BLaER1 treated with 17β-estradiol and CSF1 and Interleukin-3, amounts not matched to agents 10 nM and 100 nM (cell line): ENCODE results near the gene CCDC30.
A peak's percentile ranks its signal among the peaks of the same experiment; 100 is the strongest.
"Not testable (repeated sequence)": the region's sequence is repeated elsewhere in the genome, so short reads cannot be mapped to it uniquely, and the experiment has no call there.

Source experiments
- H3K27ac ChIP-seq, 11 experiments: shearing (Covaris generic); formaldehyde crosslinking; 2 replicates each; pipeline ENCODE4 v1.8.1; 2022
- H3K27me3 ChIP-seq, 11 experiments: shearing (Covaris generic); formaldehyde crosslinking; 2 replicates each; pipeline ENCODE4 v1.8.1; 2022
- H3K36me3 ChIP-seq, 11 experiments: shearing (Covaris generic); formaldehyde crosslinking; 2 replicates each; pipeline ENCODE4 v1.8.1; 2022
- H3K4me1 ChIP-seq, 10 experiments: shearing (Covaris generic); formaldehyde crosslinking; 2 replicates each; pipeline ENCODE4 v1.8.1; 2022
- H3K4me2 ChIP-seq, 11 experiments: shearing (Covaris generic); formaldehyde crosslinking; 2 replicates each; pipeline ENCODE4 v1.8.1; 2022
- H3K4me3 ChIP-seq, 10 experiments: shearing (Covaris generic); formaldehyde crosslinking; 2 replicates each; pipeline ENCODE4 v1.8.1; 2022
- H3K9ac ChIP-seq, 11 experiments: shearing (Covaris generic); formaldehyde crosslinking; 2 replicates each; pipeline ENCODE4 v1.8.1; 2022
- H3K9me3 ChIP-seq, 11 experiments: shearing (Covaris generic); formaldehyde crosslinking; replicated peaks in 1 of 11; 2 replicates each; pipeline ENCODE4 v1.8.1; 2022
- H4K20me1 ChIP-seq, 11 experiments: shearing (Covaris generic); formaldehyde crosslinking; 2 replicates each; pipeline ENCODE4 v1.8.1; 2022
- Cebpa-rat ChIP-seq, 11 experiments: shearing (Covaris generic); IDR thresholded peaks; 2 replicates each; pipeline ENCODE4 v1.8.1; 2022

Gene CCDC30

GRCh38 chr1:42466030-42466429 lies 2.9 kb downstream of the CCDC30 start:
- no peak overlapping the region for H3K27ac ChIP-seq
- no peak overlapping the region for H3K9ac ChIP-seq
- no peak overlapping the region for H3K4me3 ChIP-seq
- no peak overlapping the region for H3K4me2 ChIP-seq
- no peaks in the 10 kb centered on the region for H4K20me1 ChIP-seq
- peaks cover 0 to 9% (median 3%) of the 10 kb centered on the region in 11 experiments; a peak in 12 of 22 replicates for H3K36me3 ChIP-seq
- peaks cover 17 to 26% (median 23%) of the 10 kb centered on the region in 10 experiments for H3K4me1 ChIP-seq
- H3K9me3 ChIP-seq: no peaks in the 10 kb centered on the region
- H3K27me3 ChIP-seq: peaks cover 0 to 14% (median 10%) of the 10 kb centered on the region in 11 experiments; a peak in 10 of 22 replicates
- TF ChIP-seq Cebpa-rat (IDR thresholded peaks at IDR 0.05): no peak

- Histone ChIP-seq H3K36me3 (no peaks in the 10 kb centered on the region; a peak in 1 of 22 replicates), H3K4me2 (no peak overlapping the region), H3K4me1 (peaks cover 0 to 5% (median 0%) of the 10 kb centered on the region in 10 experiments; a peak in 2 of 20 replicates), H3K27me3 (no peaks in the 10 kb centered on the region), H3K9me3 (no peaks in the 10 kb centered on the region), H4K20me1 (no peaks in the 10 kb centered on the region), H3K4me3 (no peak overlapping the region), H3K9ac (no peak overlapping the region), H3K27ac (no peak overlapping the region)
- TF ChIP-seq Cebpa-rat (IDR thresholded peaks at IDR 0.05): no peak
Measured at GRCh38 chr1:42469727-42470126, 6.6 kb downstream of the CCDC30 start.

DNA sequence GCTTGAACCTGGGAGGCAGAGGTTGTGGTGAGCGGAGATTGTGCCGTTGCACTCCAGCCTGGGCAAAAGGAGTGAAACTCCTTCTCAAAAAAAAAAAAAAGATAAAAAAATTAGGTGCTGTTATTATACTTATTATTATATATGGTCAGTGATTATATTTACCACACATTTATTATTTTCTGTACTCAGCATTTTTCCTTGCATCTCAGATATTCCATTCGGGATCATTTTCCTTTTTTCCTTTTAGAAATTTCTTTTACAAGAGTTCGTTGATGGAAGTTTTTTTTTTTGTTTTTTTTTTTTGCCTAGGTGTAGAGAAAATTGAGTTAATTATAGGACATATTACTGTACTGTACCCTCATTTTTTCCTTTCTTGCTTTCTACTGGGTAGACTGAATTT lies 13.5 kb downstream of the CCDC30 start:
- no peak overlapping the region for H3K9ac ChIP-seq
- peaks cover 0 to 10% (median 5%) of the 10 kb centered on the region in 11 experiments; a peak in 6 of 22 replicates for H3K36me3 ChIP-seq
- H3K4me2 ChIP-seq: no peak overlapping the region
- no peaks in the 10 kb centered on the region for H3K9me3 ChIP-seq
- no peak overlapping the region for H3K4me3 ChIP-seq
- TF ChIP-seq Cebpa-rat (IDR thresholded peaks at IDR 0.05): no peak
- H3K27ac ChIP-seq: no peak overlapping the region
- peaks cover 0 to 13% (median 0%) of the 10 kb centered on the region in 10 experiments; a peak in 3 of 20 replicates for H3K4me1 ChIP-seq
- H4K20me1 ChIP-seq: no peaks in the 10 kb centered on the region
- no peaks in the 10 kb centered on the region for H3K27me3 ChIP-seq

DNA sequence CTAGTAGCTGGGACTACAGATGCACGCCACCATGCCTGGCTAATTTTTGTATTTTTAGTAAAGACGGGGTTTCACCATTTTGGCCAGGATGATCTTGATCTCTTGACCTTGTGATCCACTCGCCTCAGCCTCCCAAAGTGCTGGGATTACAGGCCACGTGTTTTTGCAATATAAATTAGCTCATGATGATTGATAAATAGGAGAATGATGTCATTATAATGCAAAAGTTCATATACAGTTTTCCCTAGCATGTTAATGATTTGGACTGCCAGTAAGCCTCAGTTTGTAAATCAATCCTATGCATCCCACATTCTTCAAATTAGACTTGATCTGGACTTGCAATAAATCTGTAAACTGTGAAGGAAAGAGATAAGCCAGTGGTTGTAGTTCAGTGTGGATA lies 14.3 kb downstream of the CCDC30 start:
- H3K27me3 ChIP-seq, H3K36me3 ChIP-seq, H3K9ac ChIP-seq, H3K9me3 ChIP-seq, H4K20me1 ChIP-seq, H3K27ac ChIP-seq, H3K4me2 ChIP-seq, H3K4me3 ChIP-seq: not testable (repeated sequence)
- H3K4me1 ChIP-seq: peaks cover 0 to 13% (median 0%) of the 10 kb centered on the region in 10 experiments; a peak in 3 of 20 replicates

- Histone ChIP-seq H3K9ac (no peak overlapping the region), H3K4me2 (no peak overlapping the region), H3K27ac (no peak overlapping the region), H3K4me3 (no peak overlapping the region), H3K36me3 (peaks cover 0 to 10% (median 5%) of the 10 kb centered on the region in 11 experiments; a peak in 6 of 22 replicates), H3K4me1 (peaks cover 0 to 13% (median 0%) of the 10 kb centered on the region in 10 experiments; a peak in 3 of 20 replicates), H4K20me1 (no peaks in the 10 kb centered on the region), H3K27me3 (no peaks in the 10 kb centered on the region), H3K9me3 (no peaks in the 10 kb centered on the region)
- TF ChIP-seq Cebpa-rat (IDR thresholded peaks at IDR 0.05): no peak
Measured at GRCh38 chr1:42477775-42478174, 14.7 kb downstream of the CCDC30 start.

DNA sequence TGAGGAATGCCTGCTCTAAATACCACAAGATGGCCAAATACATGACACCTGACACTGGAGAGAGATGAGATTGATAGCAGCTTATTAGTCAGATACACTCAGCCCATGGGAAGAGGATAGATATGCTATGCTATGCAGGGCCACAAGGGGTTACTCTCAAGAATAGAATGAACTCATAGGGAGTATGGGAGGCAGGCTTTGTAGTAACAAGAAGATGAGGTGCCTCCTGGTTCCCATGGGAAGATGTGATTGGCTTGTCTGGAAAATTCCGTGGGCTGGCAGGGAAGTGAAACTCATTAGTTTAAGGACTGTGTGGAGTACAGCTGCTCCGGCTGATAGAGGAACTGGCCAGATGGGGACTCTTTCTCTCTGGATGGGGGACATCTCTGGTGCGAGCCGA lies 16.5 kb downstream of the CCDC30 start:
- Histone ChIP-seq H3K9ac (no peak overlapping the region), H3K4me2 (peak overlapping the region in 2 of 11 experiments; percentile 3 to 28; a peak in 1 of 22 replicates), H3K4me3 (no peak overlapping the region), H3K4me1 (peaks cover 0 to 8% (median 0%) of the 10 kb centered on the region in 10 experiments; a peak in 3 of 20 replicates), H3K9me3 (no peaks in the 10 kb centered on the region), H3K36me3 (peaks cover 0 to 10% (median 5%) of the 10 kb centered on the region in 11 experiments; a peak in 5 of 22 replicates), H4K20me1 (no peaks in the 10 kb centered on the region), H3K27ac (no peak overlapping the region), H3K27me3 (no peaks in the 10 kb centered on the region)
- TF ChIP-seq Cebpa-rat (IDR thresholded peaks at IDR 0.05): no peak

GRCh38 chr1:42480921-42481320 lies 17.8 kb downstream of the CCDC30 start:
- no peak overlapping the region for H3K4me3 ChIP-seq
- H3K27ac ChIP-seq: no peak overlapping the region
- H3K9me3 ChIP-seq: no peaks in the 10 kb centered on the region
- H3K9ac ChIP-seq: no peak overlapping the region
- H3K4me1 ChIP-seq: peaks cover 0 to 8% (median 0%) of the 10 kb centered on the region in 10 experiments; a peak in 3 of 20 replicates
- H3K36me3 ChIP-seq: peaks cover 0 to 10% (median 5%) of the 10 kb centered on the region in 11 experiments; a peak in 5 of 22 replicates
- no peaks in the 10 kb centered on the region for H3K27me3 ChIP-seq
- no peak overlapping the region for H3K4me2 ChIP-seq
- H4K20me1 ChIP-seq: no peaks in the 10 kb centered on the region
- no peak for TF ChIP-seq Cebpa-rat (IDR thresholded peaks at IDR 0.05)

DNA sequence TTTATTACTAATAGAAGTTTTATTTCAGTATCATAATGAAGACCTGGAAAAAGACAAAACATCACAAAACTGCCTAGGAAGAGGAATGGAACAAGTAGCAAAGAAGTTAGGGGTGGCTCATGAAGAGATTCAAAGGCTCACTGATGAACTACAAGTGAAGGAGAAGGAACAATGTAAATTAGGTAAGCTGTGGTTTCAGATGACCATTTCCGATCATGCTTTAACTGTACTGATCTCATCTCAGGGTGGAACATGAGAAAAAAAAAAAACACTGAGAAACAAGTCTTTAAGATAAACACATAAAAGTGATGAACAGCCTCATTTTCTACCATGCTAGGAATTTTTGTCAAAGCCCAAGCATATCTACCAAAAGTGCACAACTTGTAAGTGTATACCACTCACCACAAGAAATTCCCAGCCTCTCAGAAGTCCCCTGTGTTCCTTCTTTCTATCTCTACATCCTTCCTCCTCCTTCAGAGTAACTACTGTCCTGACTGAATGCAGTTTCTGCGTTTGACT lies 19.6 kb downstream of the CCDC30 start:
- no peak overlapping the region for H3K9ac ChIP-seq
- H3K4me1 ChIP-seq: peaks cover 0 to 8% (median 0%) of the 10 kb centered on the region in 10 experiments; a peak in 3 of 20 replicates
- no peaks in the 10 kb centered on the region for H3K9me3 ChIP-seq
- H3K36me3 ChIP-seq: peaks cover 0 to 10% (median 5%) of the 10 kb centered on the region in 11 experiments; a peak in 5 of 22 replicates
- H3K27ac ChIP-seq: no peak overlapping the region
- H3K4me2 ChIP-seq: no peak overlapping the region
- no peak for TF ChIP-seq Cebpa-rat (IDR thresholded peaks at IDR 0.05)
- no peaks in the 10 kb centered on the region for H3K27me3 ChIP-seq
- no peaks in the 10 kb centered on the region for H4K20me1 ChIP-seq
- no peak overlapping the region for H3K4me3 ChIP-seq

DNA sequence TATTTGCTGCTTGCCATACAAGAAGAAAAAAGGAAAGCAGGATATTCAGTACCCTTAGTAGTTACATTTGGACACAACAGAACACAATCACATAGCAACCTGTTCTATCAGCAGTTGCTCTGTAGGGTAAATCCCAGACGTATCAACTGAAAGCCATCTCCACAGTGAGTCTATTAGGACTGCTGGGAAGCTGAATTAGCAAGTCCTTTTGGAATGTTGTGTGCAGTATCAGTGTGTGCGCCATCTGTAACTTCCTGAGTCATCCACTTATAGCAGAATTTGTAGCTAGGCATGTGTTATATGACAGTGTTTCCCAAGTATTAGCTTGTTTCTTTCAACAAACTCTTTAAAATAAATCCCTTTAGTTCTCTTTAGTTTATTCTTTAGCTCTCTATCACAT lies 21.3 kb downstream of the CCDC30 start:
- Histone ChIP-seq H3K36me3 (peaks cover 0 to 10% (median 5%) of the 10 kb centered on the region in 11 experiments; a peak in 5 of 22 replicates), H3K4me3 (no peak overlapping the region), H3K27me3 (no peaks in the 10 kb centered on the region), H3K9ac (no peak overlapping the region), H3K9me3 (no peaks in the 10 kb centered on the region), H3K4me2 (no peak overlapping the region), H4K20me1 (no peaks in the 10 kb centered on the region), H3K27ac (no peak overlapping the region), H3K4me1 (peaks cover 0 to 5% (median 0%) of the 10 kb centered on the region in 10 experiments; a peak in 3 of 20 replicates)
- no peak for TF ChIP-seq Cebpa-rat (IDR thresholded peaks at IDR 0.05)

GRCh38 chr1:42490237-42490636 lies 27.2 kb downstream of the CCDC30 start:
- H3K9ac ChIP-seq: no peak overlapping the region
- H3K27ac ChIP-seq: no peak overlapping the region
- H3K9me3 ChIP-seq: peaks cover 9 to 10% (median 10%) of the 10 kb centered on the region in 11 experiments
- no peak for TF ChIP-seq Cebpa-rat (IDR thresholded peaks at IDR 0.05)
- H3K4me3 ChIP-seq: no peak overlapping the region
- H3K4me1 ChIP-seq: no peaks in the 10 kb centered on the region
- no peak overlapping the region for H3K4me2 ChIP-seq
- H3K36me3 ChIP-seq: peaks cover 0 to 6% (median 0%) of the 10 kb centered on the region in 11 experiments; a peak in 5 of 22 replicates
- no peaks in the 10 kb centered on the region for H4K20me1 ChIP-seq
- H3K27me3 ChIP-seq: no peaks in the 10 kb centered on the region

- not testable (repeated sequence) for H3K4me2 ChIP-seq, H3K27ac ChIP-seq, H4K20me1 ChIP-seq, H3K4me3 ChIP-seq, H3K4me1 ChIP-seq, H3K9ac ChIP-seq, H3K27me3 ChIP-seq
- Histone ChIP-seq H3K36me3 (peaks cover 23 to 48% (median 33%) of the 10 kb centered on the region in 11 experiments), H3K9me3 (peaks cover 40 to 53% (median 47%) of the 10 kb centered on the region in 11 experiments)
Measured at GRCh38 chr1:42502031-42502430, 38.9 kb downstream of the CCDC30 start.
